ENCODE measurements around the gene ITPRID2.

The ITPRID2 gene

DNA sequence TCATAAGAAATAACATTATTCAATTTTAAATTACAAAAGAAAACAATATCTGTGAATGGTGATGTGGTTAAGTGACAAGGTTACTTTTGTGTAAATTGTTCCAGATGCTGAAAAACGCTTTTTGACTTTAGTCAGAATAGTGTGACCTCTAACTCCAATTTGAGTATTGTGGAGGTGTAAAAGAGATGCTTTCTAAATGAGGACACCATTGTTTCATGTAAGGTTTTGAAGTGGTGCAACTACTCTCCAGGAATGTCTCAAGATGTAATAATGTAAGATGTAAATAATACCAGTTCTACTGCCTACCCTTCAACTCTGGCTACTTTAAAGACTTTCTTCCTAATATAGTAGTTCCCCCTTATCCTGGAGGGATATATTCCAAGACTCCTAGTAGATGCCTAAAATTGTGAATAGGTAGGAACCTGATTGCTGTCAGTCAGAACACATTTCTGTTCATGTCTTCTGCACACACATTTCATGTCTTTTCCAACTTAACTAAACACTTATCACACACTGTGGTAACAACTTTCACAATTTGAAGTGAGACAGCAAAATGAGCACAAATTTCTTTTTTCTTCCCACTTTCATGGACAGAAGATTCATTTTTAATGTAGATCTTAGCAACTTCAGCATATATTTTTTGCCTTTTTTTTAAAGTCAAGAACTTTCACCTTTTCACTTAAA, 55.1 kb downstream of the ITPRID2 start:
- H3K36me3 ChIP-seq (ENCODE audit: low read length) = no peaks in the 10 kb centered on the region
- no peaks in the 10 kb centered on the region for H3K9me2 ChIP-seq (replicated peaks; ENCODE audit: insufficient read depth, low read length)
- H3K4me2 ChIP-seq (ENCODE audit: low read depth, low read length, poor library complexity, severe bottlenecking) = no peak overlapping the region
- no peak overlapping the region for H3K4me3 ChIP-seq (ENCODE audit: insufficient read depth, low read length, poor library complexity, severe bottlenecking)
- no peaks in the 10 kb centered on the region for H4K20me1 ChIP-seq (ENCODE audit: low read depth, low read length)
- no peaks in the 10 kb centered on the region for H3F3A ChIP-seq (ENCODE audit: insufficient read depth)
- no peak overlapping the region for H3K27ac ChIP-seq (ENCODE audit: low read depth, low read length)
- no peaks in the 10 kb centered on the region for H3K27me3 ChIP-seq (ENCODE audit: low read length)
- H3K79me2 ChIP-seq (ENCODE audit: insufficient read depth, low read length) = no peaks in the 10 kb centered on the region
- no peak overlapping the region for H3K9ac ChIP-seq (ENCODE audit: low read length)
- TF ChIP-seq CTCF (IDR thresholded peaks at IDR 0.05; ENCODE audit: insufficient read depth, low read length, poor library complexity, severe bottlenecking) = no peak
- no peak for TF ChIP-seq EZH2phosphoT487 (conservative IDR thresholded peaks at IDR 0.05; ENCODE audit: low read length)
- no peak overlapping the region for H2AFZ ChIP-seq (ENCODE audit: low read depth, low read length, severe bottlenecking)
- no peaks in the 10 kb centered on the region for H3K9me3 ChIP-seq (ENCODE audit: insufficient read depth, low read length)

- Histone ChIP-seq H3K79me2 (ENCODE audit: insufficient read depth, low read length) (no peaks in the 10 kb centered on the region), H3K27ac (ENCODE audit: low read depth, low read length) (no peak overlapping the region), H3K4me2 (ENCODE audit: low read depth, low read length, poor library complexity, severe bottlenecking) (no peak overlapping the region), H3K4me3 (ENCODE audit: insufficient read depth, low read length, poor library complexity, severe bottlenecking) (no peak overlapping the region), H3K36me3 (ENCODE audit: low read length) (no peaks in the 10 kb centered on the region), H3K9me2 (replicated peaks; ENCODE audit: insufficient read depth, low read length) (no peaks in the 10 kb centered on the region), H3K27me3 (ENCODE audit: low read length) (no peaks in the 10 kb centered on the region), H3K9me3 (ENCODE audit: insufficient read depth, low read length) (no peaks in the 10 kb centered on the region), H3K9ac (ENCODE audit: low read length) (no peak overlapping the region), H3F3A (ENCODE audit: insufficient read depth) (no peaks in the 10 kb centered on the region), H4K20me1 (ENCODE audit: low read depth, low read length) (no peaks in the 10 kb centered on the region), H2AFZ (ENCODE audit: low read depth, low read length, severe bottlenecking) (no peak overlapping the region)
- no peak for TF ChIP-seq EZH2phosphoT487 (conservative IDR thresholded peaks at IDR 0.05; ENCODE audit: low read length)
- TF ChIP-seq CTCF (IDR thresholded peaks at IDR 0.05; ENCODE audit: insufficient read depth, low read length, poor library complexity, severe bottlenecking) = no peak
Observed at GRCh38 chr2:181947273-181947672, 55.7 kb downstream of the ITPRID2 start.

- Histone ChIP-seq H4K20me1 (ENCODE audit: low read depth, low read length) (no peaks in the 10 kb centered on the region), H3K4me3 (ENCODE audit: insufficient read depth, low read length, poor library complexity, severe bottlenecking) (no peak overlapping the region), H3K4me2 (ENCODE audit: low read depth, low read length, poor library complexity, severe bottlenecking) (no peak overlapping the region), H3K9me3 (ENCODE audit: insufficient read depth, low read length) (no peaks in the 10 kb centered on the region), H3K36me3 (ENCODE audit: low read length) (no peaks in the 10 kb centered on the region), H2AFZ (ENCODE audit: low read depth, low read length, severe bottlenecking) (no peak overlapping the region), H3K27ac (ENCODE audit: low read depth, low read length) (no peak overlapping the region), H3K9ac (ENCODE audit: low read length) (no peak overlapping the region), H3K79me2 (ENCODE audit: insufficient read depth, low read length) (no peaks in the 10 kb centered on the region), H3F3A (ENCODE audit: insufficient read depth) (no peaks in the 10 kb centered on the region), H3K9me2 (replicated peaks; ENCODE audit: insufficient read depth, low read length) (no peaks in the 10 kb centered on the region), H3K27me3 (ENCODE audit: low read length) (no peaks in the 10 kb centered on the region)
- TF ChIP-seq CTCF (IDR thresholded peaks at IDR 0.05; ENCODE audit: insufficient read depth, low read length, poor library complexity, severe bottlenecking) = no peak
- no peak for TF ChIP-seq EZH2phosphoT487 (conservative IDR thresholded peaks at IDR 0.05; ENCODE audit: low read length)
Observed at GRCh38 chr2:181948227-181948626, 56.7 kb downstream of the ITPRID2 start.

Measured in SU-DHL-6 (cell line).